HG03135 (cell line): ENCODE data around the gene BANK1.
"Not testable (repeated sequence)": the region's sequence is repeated elsewhere in the genome, so short reads cannot be mapped to it uniquely, and the experiment has no call there.

Source experiments
- ATAC-seq: cut with Tn5 transposase; IDR thresholded peaks from one replicate; pipeline ENCODE4 v1.9.1; 2021; ENCODE audit warnings: mild to moderate bottlenecking, moderate library complexity; ENCODE audit not compliant: unreplicated experiment

Gene BANK1

GRCh38 chr4:101871962-101872676 lies 81.6 kb downstream of the BANK1 start:
- no peak for ATAC-seq

GRCh38 chr4:101885574-101885973 lies 95.0 kb downstream of the BANK1 start:
- ATAC-seq = no peak

GRCh38 chr4:101886826-101887225 lies 96.3 kb downstream of the BANK1 start:
- no peak for ATAC-seq

- ATAC-seq = no peak
These were observed 97.9 kb downstream of the BANK1 start for GRCh38 chr4:101888472-101888871.

- ATAC-seq = not testable (repeated sequence)
These were observed 115.0 kb downstream of the BANK1 start for GRCh38 chr4:101905527-101905926.

- ATAC-seq = no peak
These were observed 120.3 kb downstream of the BANK1 start for GRCh38 chr4:101910786-101911373.

- ATAC-seq = no peak
These were observed 121.1 kb downstream of the BANK1 start for GRCh38 chr4:101911616-101912015.

- no peak for ATAC-seq
These were observed 124.2 kb downstream of the BANK1 start for GRCh38 chr4:101914761-101915160.

GRCh38 chr4:101919373-101919977 lies 128.9 kb downstream of the BANK1 start:
- no peak for ATAC-seq

- no peak for ATAC-seq
These were observed 130.8 kb downstream of the BANK1 start for GRCh38 chr4:101921370-101921769.

GRCh38 chr4:101931619-101932018 lies 141.1 kb downstream of the BANK1 start:
- no peak for ATAC-seq

- ATAC-seq = no peak
These were observed 143.3 kb downstream of the BANK1 start for GRCh38 chr4:101933855-101934254.

GRCh38 chr4:101938836-101939235 lies 148.3 kb downstream of the BANK1 start:
- no peak for ATAC-seq

GRCh38 chr4:101941816-101942358 lies 151.4 kb downstream of the BANK1 start:
- no peak for ATAC-seq

GRCh38 chr4:101942891-101943290 lies 152.4 kb downstream of the BANK1 start:
- ATAC-seq = no peak

GRCh38 chr4:101944649-101945048 lies 154.1 kb downstream of the BANK1 start:
- no peak for ATAC-seq

GRCh38 chr4:101948055-101948454 lies 157.5 kb downstream of the BANK1 start:
- no peak for ATAC-seq

- no peak for ATAC-seq
These were observed 158.4 kb downstream of the BANK1 start for GRCh38 chr4:101948951-101949350.

GRCh38 chr4:101950258-101950979 lies 159.9 kb downstream of the BANK1 start:
- ATAC-seq = no peak

- ATAC-seq = no peak
These were observed 162.5 kb downstream of the BANK1 start for GRCh38 chr4:101952985-101953384.

- no peak for ATAC-seq
These were observed 163.4 kb downstream of the BANK1 start for GRCh38 chr4:101953949-101954348.
